Activated T-cell treated with anti-CD3 and anti-CD28 coated beads, Interleukin-2, amount 50 U/mL, for 4 hours (primary cell): ENCODE data around the gene NRCAM. TPM values are rescaled to one million over a fixed set of nuclear protein-coding genes. Genes with fewer than 3 reads are reported as not detected.
A peak's percentile ranks its signal among the peaks of the same experiment; 100 is the strongest.

ENCODE experiments used
- ATAC-seq, 2 donors: fragments of 200-7000 bp; cut with Tn5 transposase; one replicate each; pipeline ENCODE4 v1.10.0; 2021
- DNase-seq: peaks from one replicate; pipeline ENCODE4 v3.0.0-alpha.2; 2020
- H3K27me3 Mint-ChIP-seq: one replicate; pipeline ENCODE4 v1.8.0; 2021; ENCODE audit warnings: low read depth, mixed read lengths
- H3K36me3 Mint-ChIP-seq: one replicate; pipeline ENCODE4 v1.8.0; 2022; ENCODE audit warnings: mixed read lengths; ENCODE audit not compliant: insufficient read depth
- H3K4me1 Mint-ChIP-seq: one replicate; pipeline ENCODE4 v1.8.0; 2021; ENCODE audit warnings: low read depth, mixed read lengths
- H3K4me3 Mint-ChIP-seq: one replicate; pipeline ENCODE4 v1.8.0; 2021; ENCODE audit warnings: mild to moderate bottlenecking, moderate library complexity, mixed read lengths
- H3K9me3 Mint-ChIP-seq: one replicate; pipeline ENCODE4 v1.8.0; 2021; ENCODE audit warnings: mixed read lengths
- total RNA-seq, 3 donors: library from RNA; stranded (reverse); gene quantifications; one replicate each; pipeline ENCODE4 v1.2.1, GENCODE V29; 2021

The NRCAM gene
- total RNA-seq, 3 donors from 2014 or later: 0.53 to 0.73 (median 0.69) TPM

- Mint-ChIP-seq H3K36me3 (no peaks in the 10 kb centered on the region), H3K27me3 (peaks cover 2% of the 10 kb centered on the region), H3K4me3 (no peak overlapping the region), H3K4me1 (no peaks in the 10 kb centered on the region), H3K9me3 (no peaks in the 10 kb centered on the region)
- DNase-seq (no peak), ATAC-seq (no peak)
These were observed 288.8 kb downstream of the NRCAM start for GRCh38 chr7:108167460-108167859.

DNA sequence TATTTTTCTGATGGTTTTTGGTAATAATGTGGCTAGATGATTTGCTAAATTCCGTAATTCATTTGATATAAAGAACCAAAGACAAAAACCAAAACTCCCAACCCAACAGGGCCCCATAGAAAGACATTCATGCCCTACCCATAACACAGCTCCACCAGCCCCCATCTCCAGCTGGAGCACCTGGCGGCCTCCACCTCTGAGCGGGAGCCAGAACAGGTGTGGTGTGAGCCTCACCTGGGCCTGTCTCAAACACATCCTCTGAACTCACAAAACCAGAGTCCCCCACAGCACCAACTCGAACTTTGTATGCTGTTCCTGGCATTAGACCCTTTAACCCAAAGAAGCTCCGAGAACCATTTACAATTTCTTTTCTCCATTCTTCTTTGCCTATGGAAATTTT lies 289.5 kb downstream of the NRCAM start:
- no peaks in the 10 kb centered on the region for H3K27me3 Mint-ChIP-seq
- H3K9me3 Mint-ChIP-seq: no peaks in the 10 kb centered on the region
- no peaks in the 10 kb centered on the region for H3K4me1 Mint-ChIP-seq
- H3K36me3 Mint-ChIP-seq: no peaks in the 10 kb centered on the region
- no peak for DNase-seq
- no peak overlapping the region for H3K4me3 Mint-ChIP-seq
- no peak for ATAC-seq

DNA sequence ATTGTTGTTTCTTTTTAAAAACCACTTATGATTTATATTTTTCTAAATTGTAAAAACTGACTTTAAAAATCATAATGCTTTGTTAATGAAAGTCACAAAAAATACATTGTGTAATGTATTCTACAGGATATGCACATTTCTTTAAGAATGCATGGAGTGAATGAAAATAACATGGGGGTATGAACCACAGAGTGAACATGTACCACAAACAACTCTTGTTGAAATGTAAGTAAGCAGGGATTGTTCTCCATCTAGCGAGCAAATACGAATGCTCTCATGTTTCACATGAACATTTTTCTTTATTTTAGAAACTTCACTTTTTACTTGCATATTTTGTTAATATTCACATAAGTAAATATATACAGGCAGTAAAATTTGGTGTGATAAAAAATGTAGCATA lies 290.5 kb downstream of the NRCAM start:
- DNase-seq (no peak), ATAC-seq (no peak)
- Mint-ChIP-seq H3K27me3 (no peaks in the 10 kb centered on the region), H3K4me1 (no peaks in the 10 kb centered on the region), H3K36me3 (no peaks in the 10 kb centered on the region), H3K4me3 (no peak overlapping the region), H3K9me3 (no peaks in the 10 kb centered on the region)

DNA sequence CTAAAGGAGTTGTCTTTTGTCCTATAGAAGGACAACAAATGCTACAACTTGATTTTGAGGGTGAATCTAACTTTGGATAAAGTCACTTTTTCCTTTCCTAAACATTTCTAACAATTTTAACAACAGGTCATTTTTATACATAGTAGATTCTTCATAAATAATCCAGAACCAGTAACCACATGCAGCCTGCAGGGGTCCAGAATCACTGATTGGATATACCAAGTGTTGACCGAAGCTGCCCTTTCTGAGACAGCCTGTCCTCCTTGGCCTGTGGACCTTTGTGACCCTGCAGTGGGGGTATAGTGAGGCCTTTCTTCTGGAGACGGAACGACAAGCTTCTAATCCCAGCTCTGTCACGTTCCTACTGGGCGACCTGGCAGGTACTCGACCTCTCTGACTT lies 291.3 kb downstream of the NRCAM start:
- H3K27me3 Mint-ChIP-seq: peaks cover 4% of the 10 kb centered on the region
- ATAC-seq: no peak
- H3K4me3 Mint-ChIP-seq: no peak overlapping the region

DNA sequence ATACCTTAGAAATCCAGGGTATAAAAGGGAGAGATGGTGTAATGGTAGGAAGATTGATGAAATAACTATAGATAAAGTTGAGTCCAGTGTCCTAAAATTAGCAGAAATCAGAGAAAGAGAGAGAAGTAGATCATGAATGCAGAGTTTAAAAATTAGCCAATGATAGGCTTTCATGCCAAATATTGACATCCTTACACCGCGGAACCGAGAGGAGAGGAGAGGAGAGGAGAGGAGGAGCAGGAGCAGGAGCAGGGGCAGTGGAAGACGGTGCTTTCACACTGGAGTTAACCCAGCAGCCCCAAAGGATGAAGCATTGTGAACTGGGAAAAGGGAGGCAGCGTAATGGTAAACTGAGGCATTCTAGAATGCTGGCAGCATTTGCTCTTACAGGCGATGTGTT lies 291.9 kb downstream of the NRCAM start:
- Mint-ChIP-seq H3K4me3 (no peak overlapping the region), H3K36me3 (no peaks in the 10 kb centered on the region), H3K9me3 (no peaks in the 10 kb centered on the region), H3K4me1 (no peaks in the 10 kb centered on the region), H3K27me3 (peaks cover 5% of the 10 kb centered on the region)
- ATAC-seq (no peak), DNase-seq (no peak)

More for the DNA sequence above, 291.3 kb downstream of the NRCAM start:
- Mint-ChIP-seq H3K36me3 (no peaks in the 10 kb centered on the region), H3K4me1 (no peaks in the 10 kb centered on the region), H3K9me3 (no peaks in the 10 kb centered on the region)
- DNase-seq: no peak

GRCh38 chr7:108158776-108159175 lies 297.5 kb downstream of the NRCAM start:
- Mint-ChIP-seq H3K9me3 (no peaks in the 10 kb centered on the region), H3K4me3 (no peak overlapping the region), H3K36me3 (no peaks in the 10 kb centered on the region), H3K27me3 (peaks cover 8% of the 10 kb centered on the region), H3K4me1 (no peaks in the 10 kb centered on the region)
- DNase-seq (no peak), ATAC-seq (no peak)

DNA sequence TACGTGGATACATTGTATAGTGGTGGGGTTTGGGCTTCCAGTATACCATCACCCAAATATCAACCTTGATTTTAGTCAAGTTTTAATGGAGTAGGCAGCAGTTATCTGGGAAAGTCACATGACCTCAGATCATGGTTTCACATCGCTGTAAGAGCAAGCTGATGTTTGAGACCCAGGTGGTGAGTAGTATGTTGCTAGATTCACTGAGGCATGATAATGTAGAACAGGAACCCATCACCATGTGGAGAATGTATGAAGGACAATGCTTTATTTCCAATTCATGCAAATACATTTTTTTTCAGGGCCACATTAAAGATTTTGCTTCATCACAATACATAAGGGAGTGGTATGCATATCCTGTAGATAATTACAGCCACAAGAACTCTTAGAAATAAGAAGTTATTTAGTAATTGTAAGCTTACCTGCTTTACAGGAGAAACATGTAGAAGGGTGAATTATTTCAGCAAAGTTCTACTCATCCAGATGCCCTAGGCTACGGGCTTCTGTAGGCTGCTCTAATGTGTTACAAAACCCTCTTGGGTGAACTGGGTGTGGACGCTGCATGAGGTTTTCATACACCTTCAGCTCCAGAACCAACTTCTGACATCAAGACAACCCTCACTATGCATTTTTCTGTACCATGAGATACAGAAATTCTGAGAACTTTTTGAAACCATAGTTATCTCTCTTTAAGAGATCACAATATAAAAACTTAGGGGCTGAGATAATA lies 298.5 kb downstream of the NRCAM start:
- Mint-ChIP-seq H3K4me1 (no peaks in the 10 kb centered on the region), H3K9me3 (no peaks in the 10 kb centered on the region), H3K36me3 (no peaks in the 10 kb centered on the region), H3K27me3 (peaks cover 8% of the 10 kb centered on the region), H3K4me3 (no peak overlapping the region)
- DNase-seq (no peak), ATAC-seq (no peak)

- ATAC-seq: no peak
- Mint-ChIP-seq H3K27me3 (peaks cover 8% of the 10 kb centered on the region), H3K36me3 (no peaks in the 10 kb centered on the region), H3K4me1 (no peaks in the 10 kb centered on the region), H3K4me3 (no peak overlapping the region), H3K9me3 (no peaks in the 10 kb centered on the region)
- no peak for DNase-seq
These were observed 299.2 kb downstream of the NRCAM start for GRCh38 chr7:108156897-108157605.

GRCh38 chr7:108152198-108152597 lies 304.0 kb downstream of the NRCAM start:
- Mint-ChIP-seq H3K4me1 (no peaks in the 10 kb centered on the region), H3K36me3 (no peaks in the 10 kb centered on the region), H3K27me3 (peaks cover 5% of the 10 kb centered on the region), H3K9me3 (no peaks in the 10 kb centered on the region), H3K4me3 (no peak overlapping the region)
- DNase-seq (no peak), ATAC-seq (no peak)

GRCh38 chr7:108149908-108150307 lies 306.3 kb downstream of the NRCAM start:
- Mint-ChIP-seq H3K9me3 (no peaks in the 10 kb centered on the region), H3K4me1 (no peaks in the 10 kb centered on the region), H3K27me3 (peaks cover 5% of the 10 kb centered on the region), H3K4me3 (no peak overlapping the region), H3K36me3 (no peaks in the 10 kb centered on the region)
- no peak for DNase-seq
- no peak for ATAC-seq

DNA sequence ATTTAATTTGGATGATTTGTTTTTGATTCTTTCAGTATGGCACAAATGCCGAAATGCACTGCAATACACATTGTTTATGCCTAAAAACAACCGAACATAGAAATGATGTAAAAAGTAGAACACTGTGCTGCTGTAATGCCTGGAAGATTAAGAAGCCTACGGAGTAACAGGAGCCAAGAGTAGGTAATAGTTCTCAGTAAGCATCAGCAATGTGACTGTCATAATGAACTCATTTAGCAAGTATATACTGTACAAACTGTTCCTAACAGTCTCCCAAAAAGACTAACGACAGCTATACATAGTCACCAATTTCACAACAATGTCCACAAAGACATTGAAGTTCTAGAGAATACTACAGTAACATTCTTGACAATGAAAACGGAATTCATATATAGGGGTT lies 307.1 kb downstream of the NRCAM start:
- H3K4me1 Mint-ChIP-seq: no peaks in the 10 kb centered on the region
- no peaks in the 10 kb centered on the region for H3K9me3 Mint-ChIP-seq
- H3K36me3 Mint-ChIP-seq: no peaks in the 10 kb centered on the region
- H3K27me3 Mint-ChIP-seq: peaks cover 5% of the 10 kb centered on the region
- H3K4me3 Mint-ChIP-seq: no peak overlapping the region
- ATAC-seq (no peak), DNase-seq (no peak)

GRCh38 chr7:108147031-108147563 lies 309.1 kb downstream of the NRCAM start:
- peaks cover 5% of the 10 kb centered on the region for H3K27me3 Mint-ChIP-seq
- DNase-seq (no peak), ATAC-seq (no peak)
- H3K4me1 Mint-ChIP-seq: no peaks in the 10 kb centered on the region
- H3K36me3 Mint-ChIP-seq: no peaks in the 10 kb centered on the region
- no peaks in the 10 kb centered on the region for H3K9me3 Mint-ChIP-seq
- no peak overlapping the region for H3K4me3 Mint-ChIP-seq

DNA sequence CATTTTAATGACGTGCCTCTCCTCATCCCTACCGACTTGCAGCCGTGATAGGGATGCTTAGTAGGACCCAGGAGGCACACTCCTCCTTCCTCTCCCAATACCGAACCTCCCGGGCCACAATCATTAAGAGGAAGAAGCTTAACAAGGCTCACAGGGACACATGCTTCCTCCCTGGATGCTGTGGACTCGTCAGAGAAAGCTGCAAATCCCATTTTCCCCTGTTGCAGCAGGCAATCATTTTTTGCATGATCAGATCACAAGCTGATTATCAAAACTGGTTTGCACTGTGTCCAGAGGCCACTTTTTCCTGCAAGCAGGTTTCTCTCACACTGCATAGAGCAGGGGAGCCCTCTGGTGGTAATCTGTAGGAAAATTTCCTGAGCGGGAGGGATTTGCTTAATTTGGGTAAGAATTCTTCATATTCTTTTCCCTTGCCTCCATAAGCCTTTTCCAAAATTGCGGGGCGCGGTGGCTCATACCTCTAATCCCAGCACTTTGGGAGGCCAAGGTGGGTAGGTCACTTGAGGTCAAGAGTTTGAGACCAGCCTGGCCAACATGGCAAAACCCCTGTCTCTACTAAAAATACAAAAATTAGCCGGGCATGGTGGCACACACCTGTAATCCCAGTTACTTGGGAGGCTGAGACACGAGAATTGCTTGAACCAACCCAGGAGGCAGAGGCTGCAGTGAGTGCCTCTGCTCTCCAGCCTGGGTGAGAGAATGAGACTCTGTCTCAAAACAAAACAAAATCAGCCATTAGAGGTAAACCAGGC lies 310.0 kb downstream of the NRCAM start:
- Mint-ChIP-seq H3K36me3 (no peaks in the 10 kb centered on the region), H3K4me3 (no peak overlapping the region), H3K9me3 (no peaks in the 10 kb centered on the region), H3K27me3 (peaks cover 3% of the 10 kb centered on the region), H3K4me1 (no peaks in the 10 kb centered on the region)
- ATAC-seq: peak; percentile 46 to 56
- DNase-seq: peak; percentile 12

DNA sequence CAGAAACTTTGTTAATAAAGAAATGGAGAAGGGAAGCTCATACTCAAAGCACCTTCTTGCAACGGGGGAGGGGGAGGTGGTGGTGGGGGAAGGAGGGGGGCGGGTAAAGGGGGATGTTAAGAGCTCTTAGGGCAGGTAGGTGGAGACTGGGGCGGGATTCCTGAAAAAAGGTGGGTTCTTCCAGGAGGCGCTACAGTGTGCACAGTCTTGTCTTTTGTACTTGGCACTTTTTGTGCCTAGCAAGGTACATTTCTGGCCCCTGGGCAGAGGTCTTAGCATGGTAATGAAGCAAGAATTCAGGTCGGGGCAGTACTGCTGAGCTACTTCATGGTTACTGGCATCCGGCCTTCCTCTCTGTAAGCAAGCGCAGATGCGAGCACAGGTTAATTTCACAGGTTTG lies 310.8 kb downstream of the NRCAM start:
- Mint-ChIP-seq H3K36me3 (no peaks in the 10 kb centered on the region), H3K27me3 (peaks cover 2% of the 10 kb centered on the region), H3K4me3 (no peak overlapping the region), H3K4me1 (no peaks in the 10 kb centered on the region), H3K9me3 (no peaks in the 10 kb centered on the region)
- DNase-seq (no peak), ATAC-seq (no peak)
